Omental fat pad (tissue), 4 donors: Measurements from ENCODE around the gene KIAA1549. TPM values are rescaled to one million over a fixed set of nuclear protein-coding genes. Genes with fewer than 3 reads are reported as not detected.
A peak's percentile ranks its signal among the peaks of the same experiment; 100 is the strongest.

Source experiments
- ATAC-seq: fragments of 150-250 bp; one replicate; pipeline ENCODE4 v1.9.1; 2016; ENCODE audit warnings: mild to moderate bottlenecking, moderate library complexity; ENCODE audit not compliant: low FRiP score
- DNase-seq: peaks from one replicate; pipeline ENCODE4 v3.0.0-alpha.2; 2019; ENCODE audit warnings: low spot score
- total RNA-seq, 4 donors: library from RNA; depleted of rRNA; stranded (reverse); fragments of >200 nt; gene quantifications; one replicate each; pipeline ENCODE4 v1.1.0, GENCODE V29; 2016
- TF ChIP-seq, protein P1 (sequence below), 3 donors: fragments of 450-650 bp; IDR thresholded peaks; one replicate each; pipeline ENCODE4 v1.5.1; 2016 to 2017; ENCODE audit warnings: antibody characterized with exemption in 3 of 3, mild to moderate bottlenecking in 3 of 3, moderate library complexity in 2 of 3

Gene KIAA1549
- total RNA-seq, 4 donors from 2014 or later, result 1.2 to 1.6 (median 1.4) TPM

DNA sequence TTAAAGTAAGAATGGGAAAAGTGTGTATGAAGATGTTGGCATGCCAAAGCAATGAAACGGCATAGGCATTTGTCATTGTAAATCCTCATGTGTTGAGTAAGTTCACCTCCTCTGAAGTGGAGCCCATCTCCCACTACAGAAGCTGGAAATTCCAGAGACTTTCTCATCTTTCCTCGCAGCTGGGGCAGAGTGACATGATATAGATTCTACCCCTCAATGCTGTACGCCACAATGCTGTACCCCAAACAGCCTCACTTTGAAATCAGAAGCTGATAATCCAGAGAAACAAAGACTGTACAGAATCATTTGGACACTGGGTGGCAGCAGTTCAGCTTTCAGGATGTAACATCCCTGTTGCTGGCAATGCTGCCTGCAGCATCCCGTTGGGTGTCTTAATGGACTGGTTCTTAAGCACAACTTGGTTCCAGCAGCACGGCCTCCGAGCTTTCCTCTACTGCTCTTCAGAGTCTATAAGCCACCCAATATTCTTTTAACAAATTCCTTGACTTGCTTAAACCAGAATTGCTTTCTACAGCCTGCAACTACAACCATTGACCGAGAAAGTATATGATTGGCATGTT is 35.8 kb upstream of the KIAA1549 start:
- DNase-seq, result no peak
- TF ChIP-seq, protein P1, sequence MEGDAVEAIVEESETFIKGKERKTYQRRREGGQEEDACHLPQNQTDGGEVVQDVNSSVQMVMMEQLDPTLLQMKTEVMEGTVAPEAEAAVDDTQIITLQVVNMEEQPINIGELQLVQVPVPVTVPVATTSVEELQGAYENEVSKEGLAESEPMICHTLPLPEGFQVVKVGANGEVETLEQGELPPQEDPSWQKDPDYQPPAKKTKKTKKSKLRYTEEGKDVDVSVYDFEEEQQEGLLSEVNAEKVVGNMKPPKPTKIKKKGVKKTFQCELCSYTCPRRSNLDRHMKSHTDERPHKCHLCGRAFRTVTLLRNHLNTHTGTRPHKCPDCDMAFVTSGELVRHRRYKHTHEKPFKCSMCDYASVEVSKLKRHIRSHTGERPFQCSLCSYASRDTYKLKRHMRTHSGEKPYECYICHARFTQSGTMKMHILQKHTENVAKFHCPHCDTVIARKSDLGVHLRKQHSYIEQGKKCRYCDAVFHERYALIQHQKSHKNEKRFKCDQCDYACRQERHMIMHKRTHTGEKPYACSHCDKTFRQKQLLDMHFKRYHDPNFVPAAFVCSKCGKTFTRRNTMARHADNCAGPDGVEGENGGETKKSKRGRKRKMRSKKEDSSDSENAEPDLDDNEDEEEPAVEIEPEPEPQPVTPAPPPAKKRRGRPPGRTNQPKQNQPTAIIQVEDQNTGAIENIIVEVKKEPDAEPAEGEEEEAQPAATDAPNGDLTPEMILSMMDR (IDR thresholded peaks at IDR 0.05), result no peak
- ATAC-seq, result peak; percentile 81

DNA sequence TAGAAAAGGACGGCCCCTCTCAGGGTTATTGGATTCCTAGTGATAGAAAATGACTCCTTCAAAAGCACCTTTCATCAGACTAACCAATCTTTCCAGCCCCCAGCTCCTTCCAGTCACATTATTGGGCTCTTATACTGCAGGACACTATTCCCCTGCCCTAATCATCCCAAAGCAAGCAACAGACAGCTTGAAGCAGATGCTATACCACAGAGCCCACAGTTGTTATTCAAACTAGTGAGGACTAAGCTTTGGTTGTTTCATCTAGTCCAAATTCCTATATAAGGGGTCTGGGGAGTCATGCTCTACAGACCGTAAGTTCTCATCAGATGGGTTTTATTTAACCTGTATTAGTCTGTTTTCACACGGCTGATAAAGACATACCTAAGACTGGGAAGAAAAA is 30.2 kb upstream of the KIAA1549 start:
- TF ChIP-seq, protein P1 (IDR thresholded peaks at IDR 0.05), result no peak
- no peak for DNase-seq

DNA sequence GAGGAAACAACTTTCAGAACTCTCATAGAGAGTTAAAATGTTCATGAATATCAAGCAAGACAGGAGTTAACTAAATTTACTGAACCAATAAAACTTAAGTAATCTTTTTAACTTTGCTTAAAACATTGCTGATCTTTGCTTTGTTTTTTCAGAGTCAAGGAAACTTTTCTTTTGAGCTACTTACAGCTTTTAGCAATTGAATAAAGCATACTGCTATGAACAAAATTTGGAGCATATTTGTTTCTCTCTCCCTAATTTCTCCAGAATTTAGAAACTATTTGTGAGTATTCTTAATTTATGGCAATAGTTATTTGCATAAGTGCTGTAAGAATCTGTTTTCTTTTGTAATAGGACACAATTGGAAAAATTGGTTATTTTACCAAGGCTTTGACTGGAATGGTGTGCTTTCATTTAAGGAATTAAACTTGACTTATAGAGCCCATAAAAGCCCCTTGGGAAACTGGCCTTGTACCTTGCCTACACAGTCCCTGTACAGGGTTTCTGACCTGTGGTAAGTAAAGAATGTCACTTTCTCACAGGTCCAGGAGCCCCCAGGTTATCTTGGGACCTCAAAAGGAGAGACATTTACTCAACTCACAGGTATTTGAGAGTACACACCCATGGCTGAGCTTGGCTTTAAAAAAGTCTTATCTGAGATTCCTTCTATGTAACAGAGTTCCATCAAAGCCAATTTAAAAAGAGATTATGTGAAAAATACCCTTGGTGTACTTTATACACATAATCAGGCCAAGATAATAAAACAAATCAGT is 23.3 kb upstream of the KIAA1549 start:
- no peak for ATAC-seq
- TF ChIP-seq, protein P1 (IDR thresholded peaks at IDR 0.05), result no peak
- DNase-seq, result no peak

More for the DNA sequence above, 30.2 kb upstream of the KIAA1549 start:
- ATAC-seq, result no peak

DNA sequence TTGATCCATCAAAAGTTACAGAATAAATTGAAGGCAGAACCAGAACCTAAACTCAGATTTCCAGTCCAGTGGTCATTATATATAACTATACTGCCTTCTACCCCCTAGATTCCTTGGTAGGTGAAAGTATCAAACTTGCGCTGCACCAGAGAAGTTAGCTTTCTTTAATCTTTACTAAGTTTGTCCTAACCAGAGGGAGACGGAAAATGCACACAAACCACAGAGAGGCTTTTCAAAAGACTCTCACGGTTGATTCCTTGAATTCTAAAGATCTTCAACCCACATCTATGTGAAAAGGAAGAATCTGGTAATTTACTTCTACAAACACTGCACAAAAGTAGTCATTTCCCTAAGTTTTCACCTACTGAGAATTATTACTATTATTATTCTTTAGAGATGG is 18.2 kb upstream of the KIAA1549 start:
- ATAC-seq, result no peak

DNA sequence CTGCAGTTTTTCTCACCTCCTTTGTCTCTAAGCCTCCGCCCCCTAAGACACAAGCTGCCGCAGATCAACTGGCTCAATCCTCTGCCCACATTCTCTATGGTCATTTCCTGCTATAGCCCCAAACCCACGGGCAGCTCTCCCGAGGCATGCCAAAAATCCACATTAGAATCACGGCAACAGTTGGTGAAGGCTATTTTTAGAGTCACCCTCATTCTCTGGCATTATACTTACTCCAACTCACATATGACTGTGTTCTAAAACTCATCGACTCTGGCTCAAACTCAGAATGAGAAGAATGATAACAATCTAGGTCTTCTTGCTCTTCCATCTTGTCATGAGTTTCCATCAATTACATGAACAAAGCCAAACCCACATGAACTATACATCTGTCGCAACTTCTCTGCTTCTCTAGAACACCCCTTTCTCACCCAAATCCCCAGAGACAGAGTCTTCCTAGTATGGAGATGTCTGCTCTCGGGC is 10.9 kb upstream of the KIAA1549 start:
- no peak for ATAC-seq

More for the DNA sequence above, 18.2 kb upstream of the KIAA1549 start:
- TF ChIP-seq, protein P1 (IDR thresholded peaks at IDR 0.05), result no peak
- no peak for DNase-seq

DNA sequence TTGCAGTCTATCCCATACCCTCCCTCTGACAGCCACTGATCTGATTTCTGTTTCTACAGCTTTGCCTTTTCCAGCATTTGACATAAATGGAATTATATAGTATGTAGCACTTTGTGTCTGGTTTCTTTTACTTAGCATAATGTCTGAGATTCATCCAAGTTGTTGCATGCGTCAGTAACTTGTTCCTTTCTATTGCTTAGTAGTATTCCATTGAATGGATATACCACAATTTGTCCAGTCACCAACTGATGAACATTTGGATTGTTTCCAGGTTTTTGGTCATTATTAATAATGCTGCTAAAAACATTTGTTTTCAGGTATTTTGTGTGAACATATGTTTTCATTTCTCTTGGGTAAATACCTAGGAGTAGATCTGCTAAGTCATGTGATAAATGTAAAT is 6.5 kb upstream of the KIAA1549 start:
- ATAC-seq, result no peak
- TF ChIP-seq, protein P1 (IDR thresholded peaks at IDR 0.05), result no peak
- no peak for DNase-seq

More for the DNA sequence above, 10.9 kb upstream of the KIAA1549 start:
- TF ChIP-seq, protein P1 (IDR thresholded peaks at IDR 0.05), result no peak
- DNase-seq, result no peak
